NCI-H446 (cell line): ENCODE measurements around the gene GPRC5C.

Source experiments
- DNase-seq, 2 experiments: peaks; one replicate each; lab custom pipeline; 2025; lab: John Stamatoyannopoulos, UW

GPRC5C gene

DNA sequence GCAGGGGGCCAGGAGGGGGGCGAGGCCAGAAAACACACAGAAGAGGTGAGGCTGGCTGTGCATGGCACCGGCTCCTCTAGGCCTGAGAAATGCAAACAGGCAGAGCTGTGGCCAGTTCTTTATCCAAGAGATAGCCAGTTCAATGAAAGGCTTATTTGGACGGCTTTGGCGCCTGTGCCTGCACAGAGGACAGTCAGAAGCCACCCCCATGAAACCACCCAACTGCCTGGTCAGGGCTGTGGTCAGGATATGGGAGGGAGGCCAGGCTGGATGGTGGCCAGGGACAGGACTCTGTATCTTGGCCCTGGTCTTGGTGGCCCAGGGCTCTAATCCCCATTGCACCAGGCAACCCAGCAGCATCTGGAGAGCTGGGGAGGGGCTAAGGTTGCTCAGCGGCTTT is 24.5 kb upstream of the GPRC5C start:
- DNase-seq, result no peak

DNA sequence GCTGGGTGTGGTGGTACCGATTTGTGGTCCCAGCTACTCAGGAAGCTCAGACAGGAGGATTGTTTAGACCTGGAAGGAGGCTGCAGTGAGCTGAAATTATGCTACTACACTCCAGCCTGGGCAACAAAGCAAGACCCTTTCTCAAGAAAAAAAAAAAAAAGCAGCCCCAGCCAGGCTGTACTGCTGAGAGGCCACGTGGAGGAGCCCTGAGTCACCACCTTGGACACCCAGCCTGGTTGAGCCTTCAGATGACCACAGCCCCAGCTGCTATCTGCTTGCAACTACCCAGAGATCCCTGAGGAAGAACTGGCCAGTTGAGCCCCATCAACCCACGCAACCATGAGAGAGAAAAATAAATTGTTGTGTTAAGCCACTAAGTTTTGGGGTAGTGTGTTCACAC is 23.6 kb upstream of the GPRC5C start:
- no peak for DNase-seq

GRCh38 chr17:74408815-74409214 is 23.1 kb upstream of the GPRC5C start:
- peak in 1 of 2 experiments; percentile 29 for DNase-seq

DNA sequence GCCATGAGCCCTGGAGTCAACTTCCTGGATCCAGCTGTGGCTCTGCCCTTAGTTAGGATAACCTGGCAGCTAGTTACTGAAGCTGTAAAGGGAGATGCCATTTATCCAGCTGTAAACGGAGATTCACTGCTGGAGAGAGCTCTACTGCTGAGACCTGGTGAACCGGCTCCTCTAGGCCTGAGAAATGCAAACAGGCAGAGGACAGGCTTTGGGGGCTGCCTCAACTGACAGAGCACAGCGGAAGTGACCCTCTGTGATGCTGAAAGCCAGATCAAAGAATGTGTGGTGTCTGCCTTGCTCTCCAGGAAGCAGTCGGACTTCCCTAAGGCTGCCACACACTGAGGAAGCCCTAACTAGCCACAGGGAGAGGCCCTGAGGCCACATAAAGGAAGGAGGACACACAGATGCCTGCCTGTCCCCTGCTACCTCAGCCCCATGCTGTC is 21.9 kb upstream of the GPRC5C start:
- DNase-seq, result no peak

- DNase-seq, result no peak
Measured at GRCh38 chr17:74412581-74412980, 19.3 kb upstream of the GPRC5C start.

DNA sequence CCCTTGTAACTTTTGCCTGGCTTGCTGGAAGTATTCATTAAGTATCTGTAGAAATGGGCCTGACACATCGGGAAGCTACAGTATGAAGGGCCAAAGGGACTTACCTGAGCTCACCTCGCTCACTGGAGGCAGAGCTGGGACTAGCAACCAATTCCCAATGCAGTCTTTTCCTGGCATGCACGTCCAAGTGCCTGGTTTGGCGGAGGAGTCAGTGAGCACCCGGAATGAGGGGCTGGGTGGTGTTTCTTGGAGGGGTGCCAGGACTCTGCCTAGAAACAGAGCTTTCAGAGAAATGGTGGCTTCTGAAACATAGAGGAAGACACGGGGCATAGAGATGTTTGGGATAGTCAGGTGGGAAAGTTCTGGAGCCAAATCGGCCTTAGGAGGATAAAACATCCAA is 18.4 kb upstream of the GPRC5C start:
- DNase-seq, result peak in 1 of 2 experiments; percentile 35

GRCh38 chr17:74414510-74414909 is 17.4 kb upstream of the GPRC5C start:
- DNase-seq, result no peak

- no peak for DNase-seq
Measured at GRCh38 chr17:74415608-74416396, 16.1 kb upstream of the GPRC5C start.

DNA sequence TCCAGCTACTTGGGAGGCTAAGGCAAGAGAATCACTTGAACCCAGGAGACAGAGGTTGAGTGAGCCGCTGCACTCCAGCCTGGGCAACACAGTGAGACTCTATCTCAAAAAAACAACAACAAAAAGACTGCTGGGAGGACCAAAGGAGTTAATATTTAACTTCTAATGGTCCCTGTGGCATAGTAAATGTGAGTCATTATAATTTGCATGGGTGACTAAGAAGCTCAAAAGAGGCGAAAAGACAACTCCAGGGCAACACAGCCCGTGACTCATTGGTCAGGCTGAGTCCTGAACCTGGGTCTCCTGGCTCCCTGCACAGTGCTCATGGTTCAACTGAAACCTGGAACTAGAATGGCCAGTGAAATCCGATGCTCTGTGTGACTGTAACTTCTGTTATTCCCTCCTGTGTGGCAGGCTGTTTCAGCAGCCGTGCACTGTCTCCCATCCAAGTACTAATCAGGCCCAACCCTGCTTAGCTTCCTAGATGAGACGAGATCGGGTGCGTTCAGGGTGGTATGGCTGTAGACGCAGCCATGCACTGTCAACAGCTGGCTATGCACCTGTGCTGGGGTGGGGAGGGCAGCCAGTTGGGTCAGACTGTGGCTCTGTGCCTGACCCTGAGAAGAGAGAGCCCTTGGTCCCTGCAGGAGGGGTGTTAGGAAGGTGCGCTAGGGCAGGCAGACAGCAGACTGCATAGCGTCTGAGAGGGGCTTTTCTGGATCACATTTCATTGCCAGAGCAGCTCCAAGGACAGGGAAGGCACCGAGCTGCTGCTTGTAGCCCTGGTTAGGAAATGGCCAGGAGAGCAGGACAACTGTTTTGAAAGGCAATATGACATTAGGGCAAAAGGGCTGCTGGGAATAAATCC is 14.5 kb upstream of the GPRC5C start:
- DNase-seq, result no peak

- no peak for DNase-seq
Measured at GRCh38 chr17:74419928-74420411, 11.9 kb upstream of the GPRC5C start.

GRCh38 chr17:74424117-74424516 is 7.8 kb upstream of the GPRC5C start:
- DNase-seq, result no peak

DNA sequence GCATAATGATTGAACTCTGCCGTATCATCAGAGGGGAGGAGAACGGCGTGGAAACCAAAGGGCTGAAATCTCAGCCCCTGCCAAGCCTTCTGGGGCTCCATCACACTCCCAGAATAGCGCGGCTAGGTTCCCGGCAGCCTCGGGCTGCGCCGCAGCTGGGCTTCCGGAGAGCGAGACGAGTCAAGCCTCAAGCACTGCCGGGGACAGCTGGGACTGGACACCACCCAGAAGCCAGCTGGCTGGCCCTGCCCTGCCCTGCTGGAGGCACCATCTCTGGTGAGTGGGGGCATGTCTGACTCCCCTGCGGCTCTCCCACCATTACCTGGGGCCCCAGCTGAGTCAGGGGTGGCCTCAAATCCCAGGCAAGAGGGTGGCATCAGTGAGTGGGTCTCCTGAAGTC is 7.2 kb upstream of the GPRC5C start:
- DNase-seq, result no peak

DNA sequence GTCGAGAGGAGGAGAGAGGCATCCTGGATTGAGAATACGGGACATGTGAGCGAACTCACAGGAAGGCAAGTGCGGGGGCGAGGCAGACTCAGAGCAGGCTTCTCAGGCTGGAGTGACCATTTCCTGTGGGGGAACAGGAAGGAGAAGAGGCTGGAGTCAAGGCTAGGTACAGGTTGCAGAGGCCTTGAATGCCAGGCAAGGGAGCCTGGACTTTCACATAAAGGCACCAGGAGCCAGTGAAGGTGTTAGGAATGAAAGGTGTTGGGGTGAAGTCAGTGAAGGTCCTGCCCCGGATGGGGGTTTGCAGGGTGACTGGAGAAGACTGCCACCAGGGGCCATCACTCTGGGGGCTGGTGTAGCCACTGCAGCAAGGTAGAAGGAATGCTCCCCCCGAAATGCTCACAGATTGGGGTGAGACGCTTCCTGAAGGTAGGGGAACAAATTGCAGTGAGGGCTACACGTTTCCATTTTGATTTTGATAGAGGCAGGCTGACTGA is 5.3 kb upstream of the GPRC5C start:
- DNase-seq, result no peak

DNA sequence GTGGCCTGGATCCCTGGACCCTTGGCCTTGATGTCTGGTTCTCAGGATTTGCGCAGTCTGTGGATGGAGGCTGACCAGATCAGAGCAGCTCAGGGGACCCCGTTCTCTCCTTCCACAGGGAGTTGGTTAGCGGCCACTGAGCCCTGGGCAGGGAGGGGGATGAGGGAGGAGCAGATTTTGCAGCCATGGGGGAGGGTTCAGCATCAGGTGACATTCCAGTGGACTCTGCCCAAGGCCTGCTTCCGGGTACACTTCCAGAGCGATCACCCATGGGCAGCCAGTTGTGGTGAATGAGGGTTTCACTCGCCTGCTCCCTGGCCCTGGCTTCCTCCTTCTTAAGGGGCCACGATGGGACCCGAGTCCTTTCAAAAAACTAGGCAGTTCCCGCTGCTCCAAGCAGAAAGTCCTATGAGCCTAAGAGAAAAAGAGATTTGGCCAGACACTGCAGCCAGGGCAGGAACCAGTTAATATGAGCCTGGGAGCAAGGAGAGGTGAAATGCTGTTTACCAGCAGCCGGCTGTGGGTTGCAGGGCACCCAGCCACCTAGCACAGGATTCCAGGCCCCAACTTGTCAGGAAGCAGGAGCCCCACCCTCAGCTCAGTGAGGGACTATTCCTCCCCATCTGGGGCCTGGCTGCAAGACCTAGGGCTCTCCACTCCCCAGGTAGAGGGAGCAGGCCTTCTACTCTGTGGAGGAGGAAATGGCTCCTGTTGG is 4.7 kb upstream of the GPRC5C start:
- no peak for DNase-seq

DNA sequence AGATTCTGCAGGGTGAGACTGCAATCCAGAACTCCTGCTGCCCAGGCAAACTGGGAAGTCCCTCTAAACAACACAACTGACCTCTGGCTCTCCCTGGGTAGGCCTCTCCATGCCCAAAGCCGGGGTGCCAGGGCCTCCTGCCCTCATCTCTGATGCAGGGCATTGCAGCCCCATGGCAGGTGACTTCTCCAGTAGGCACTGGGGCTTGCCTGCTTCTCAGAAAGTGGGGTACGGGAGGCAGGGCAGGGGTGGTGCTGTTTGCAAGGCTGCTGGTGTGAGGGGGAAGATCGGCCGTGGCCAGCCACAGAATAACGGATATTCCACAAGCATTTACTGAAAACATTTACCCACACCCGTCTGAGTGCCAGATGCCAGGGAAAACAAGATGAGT is 4.1 kb upstream of the GPRC5C start:
- no peak for DNase-seq

GRCh38 chr17:74429604-74430384 is 2.1 kb upstream of the GPRC5C start:
- DNase-seq, result no peak

GRCh38 chr17:74430385-74430705 is 1.5 kb upstream of the GPRC5C start:
- no peak for DNase-seq

DNA sequence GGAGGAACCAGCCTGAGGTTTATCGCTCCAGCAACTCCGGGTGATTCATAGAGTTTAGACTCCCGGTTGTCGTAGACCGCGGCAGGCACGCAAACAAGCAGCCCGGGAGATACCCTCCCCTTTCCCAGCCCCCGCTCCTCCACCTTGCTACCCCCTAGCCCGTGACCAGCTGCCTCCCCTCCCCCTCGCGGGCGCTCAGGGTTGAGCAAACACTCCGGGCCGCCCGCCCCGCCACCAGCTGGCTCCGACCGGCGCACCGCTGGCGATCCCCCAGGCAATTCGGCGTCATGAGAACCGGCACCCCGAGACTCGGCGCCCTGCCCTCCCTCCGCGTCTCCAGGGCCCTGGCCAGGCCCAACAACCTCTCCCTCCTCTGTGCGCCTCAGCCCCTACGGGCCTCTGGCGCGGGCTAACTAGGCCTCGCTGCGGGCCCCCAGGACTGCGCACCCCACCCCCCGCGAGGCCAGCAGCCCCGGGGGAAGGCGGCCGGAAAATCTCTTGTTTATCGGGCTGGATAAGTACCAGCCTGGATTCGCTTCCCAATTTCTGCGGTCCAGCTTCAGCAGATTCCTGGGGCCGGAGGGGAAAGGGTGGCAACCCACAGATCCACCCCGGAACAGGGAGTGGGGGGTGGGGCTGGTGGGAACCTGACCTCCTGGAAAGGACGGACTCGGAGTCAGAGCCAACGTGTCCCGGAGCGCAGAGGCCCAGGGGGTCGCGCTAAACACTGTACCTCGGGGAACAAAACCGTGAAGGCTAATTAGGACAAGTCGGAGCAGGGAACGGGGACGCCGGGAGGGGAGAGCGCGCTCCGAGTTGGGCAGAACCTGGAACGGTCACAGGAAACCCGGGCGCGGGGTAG is 951 bp upstream of the GPRC5C start:
- peak; percentile 41 to 64 for DNase-seq

- DNase-seq, result no peak
Measured at GRCh38 chr17:74432424-74432690, 469 bp downstream of the GPRC5C start.

- no peak for DNase-seq
Measured at GRCh38 chr17:74432766-74433391, 991 bp downstream of the GPRC5C start.
